HuH-7 (cell line): Measurements from ENCODE around the gene TNFRSF4.
"Not testable (repeated sequence)": the region's sequence is repeated elsewhere in the genome, so short reads cannot be mapped to it uniquely, and the experiment has no call there.

ENCODE experiments used
- DNase-seq: peaks from one replicate; pipeline ENCODE4 v3.0.0; 2011; ENCODE audit warnings: low spot score

Gene TNFRSF4

DNA sequence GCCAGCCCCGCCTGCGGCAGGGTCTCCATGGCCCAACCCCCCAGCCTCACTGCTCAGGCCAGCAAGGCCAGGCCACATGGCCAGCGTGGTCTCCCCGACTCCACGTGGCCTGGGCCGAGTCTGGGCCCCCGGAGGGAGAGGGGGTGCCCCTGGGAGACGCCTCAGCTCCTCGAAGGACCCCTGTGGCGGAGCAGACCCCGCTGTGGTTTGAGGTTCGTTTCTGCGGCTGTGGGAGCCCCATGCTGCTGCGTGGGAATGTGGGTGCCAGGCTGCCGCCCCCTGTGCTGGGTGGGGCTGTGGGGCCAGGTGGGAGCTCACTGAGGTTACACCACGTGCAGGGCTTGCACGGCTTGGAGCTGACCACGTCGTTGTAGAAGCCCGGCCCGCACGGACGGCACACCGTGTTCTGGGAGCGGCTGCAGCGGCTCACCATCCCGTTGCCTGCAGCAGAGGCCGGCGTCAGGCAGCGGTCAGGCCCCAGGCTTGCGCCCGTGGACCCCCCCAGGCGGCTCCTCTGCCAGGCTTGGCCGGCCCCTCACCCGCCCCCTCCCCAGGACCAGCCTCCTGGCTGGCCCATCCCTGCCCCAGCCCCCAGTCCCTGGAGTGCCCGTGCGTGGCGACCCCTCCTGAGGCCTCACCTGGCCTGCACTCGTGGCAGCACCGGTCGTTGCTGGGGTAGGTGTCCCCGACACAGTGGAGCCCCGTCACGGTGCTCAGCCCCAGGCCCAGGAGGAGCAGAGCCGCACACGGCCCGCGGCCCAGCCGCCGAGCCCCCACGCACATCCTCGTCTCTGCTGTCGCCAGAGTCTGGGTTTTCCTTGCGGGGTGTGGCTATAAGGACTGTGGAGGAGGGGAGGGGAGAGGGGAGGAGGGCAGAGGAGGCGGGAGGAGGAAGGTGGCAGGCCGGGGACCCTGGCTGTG is at the start of gene TNFRSF4:
TNFRSF4 (minus strand) TSS at position 809 of the 921 bp plus-strand sequence; CDS start at position 783, 26 bp downstream.
- no peak for DNase-seq

DNA sequence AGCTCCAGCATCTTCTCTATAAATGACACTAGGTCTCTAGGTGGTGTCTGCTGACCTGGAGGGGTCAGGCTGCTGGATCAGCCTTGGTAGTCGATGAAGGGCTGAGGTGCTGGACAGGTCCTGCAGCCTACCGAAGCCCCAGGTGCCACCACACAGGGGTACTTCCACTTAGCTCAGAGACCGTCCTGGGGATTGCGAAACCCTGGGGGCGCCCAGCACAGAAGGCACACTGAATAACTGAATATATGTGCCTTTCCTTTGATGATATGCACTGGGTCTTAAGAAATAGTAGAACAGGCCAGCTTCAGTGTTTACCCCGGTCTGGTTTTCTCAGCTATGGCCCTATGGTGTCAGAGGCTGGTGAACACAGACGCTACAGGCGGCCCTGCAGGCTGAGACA is 48.8 kb upstream of the TNFRSF4 start:
- no peak for DNase-seq

DNA sequence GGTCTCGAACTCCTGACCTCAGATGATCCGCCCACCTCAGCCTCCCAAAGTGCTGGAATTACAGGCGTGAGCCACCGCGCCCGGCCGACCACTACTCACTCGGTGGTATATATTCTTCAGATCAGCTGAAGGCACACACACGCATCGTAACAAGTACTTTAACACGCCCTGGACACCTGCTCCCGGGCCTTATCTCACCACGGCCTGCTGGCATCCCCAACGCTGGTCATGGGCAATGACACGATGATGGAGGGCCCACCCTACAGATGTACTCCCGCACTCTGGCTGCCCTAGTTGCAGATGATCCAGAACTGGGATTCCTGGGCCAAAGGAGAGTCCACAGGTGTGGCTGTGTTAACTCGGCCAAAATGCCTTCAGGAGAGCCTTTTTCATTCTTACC is 48.1 kb upstream of the TNFRSF4 start:
- no peak for DNase-seq

DNA sequence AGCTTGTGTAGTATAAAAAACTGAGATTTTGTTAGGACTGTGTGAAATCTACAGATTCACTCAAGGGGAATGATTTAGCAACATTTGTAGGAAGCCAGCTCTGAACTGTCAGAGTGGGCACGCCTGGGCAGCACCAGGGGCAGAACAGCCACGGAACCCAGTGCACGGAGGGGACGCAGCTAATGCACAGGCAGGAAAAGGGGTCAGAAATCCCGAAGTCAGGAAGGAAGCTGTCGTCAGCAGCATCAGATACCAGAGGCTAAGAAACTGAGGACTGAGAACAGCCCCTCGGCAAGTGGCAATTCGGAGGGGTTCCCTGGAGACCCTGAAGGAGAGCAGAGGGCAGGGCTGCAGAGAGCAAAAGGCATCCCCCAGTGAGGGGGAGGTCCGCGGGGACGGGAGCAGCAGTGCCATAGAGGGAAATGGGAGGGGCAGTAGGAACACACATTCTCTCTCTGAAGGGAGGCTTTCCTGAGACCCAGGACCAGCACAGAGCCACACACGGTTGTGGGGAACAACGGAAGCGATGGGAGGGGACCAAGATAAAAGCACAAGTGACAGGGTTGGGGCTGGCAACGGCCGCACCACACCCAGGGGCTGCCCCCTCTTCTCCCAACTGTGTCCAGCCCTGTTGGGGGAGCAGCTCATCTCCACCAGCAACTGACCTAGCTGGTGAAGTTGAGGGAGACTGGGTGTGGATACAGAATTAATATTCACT is 47.0 kb upstream of the TNFRSF4 start:
- no peak for DNase-seq

DNA sequence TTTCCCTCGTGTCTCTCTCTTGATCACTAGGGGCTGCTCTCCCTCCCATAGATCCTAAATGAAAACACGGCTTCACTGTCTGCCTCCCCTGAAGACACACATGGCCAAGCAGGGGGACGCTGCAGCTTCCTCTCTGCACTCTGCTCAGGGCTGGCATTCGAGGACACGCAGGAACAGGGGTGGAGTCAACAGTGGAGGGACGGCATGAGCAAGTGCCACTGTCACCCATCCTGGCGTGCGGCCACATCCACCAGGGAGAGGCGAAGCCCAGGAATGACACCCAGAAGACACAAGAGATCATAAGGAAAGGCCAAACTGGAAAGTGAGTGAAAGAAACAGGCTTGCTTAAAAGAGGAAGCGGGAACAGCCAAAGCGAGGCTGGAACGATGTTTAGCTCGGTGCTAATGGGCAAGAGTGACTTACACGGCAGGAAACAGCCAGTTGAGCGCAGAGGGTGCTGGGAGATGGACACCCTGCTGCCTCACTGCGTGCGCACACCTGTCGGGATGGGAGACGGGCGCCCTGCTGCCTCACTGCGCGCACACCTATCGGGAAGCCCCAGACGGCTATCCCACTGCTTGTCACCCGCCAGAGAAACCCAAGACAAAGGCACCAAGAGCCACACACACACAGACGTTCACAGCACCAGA is 46.1 kb upstream of the TNFRSF4 start:
- DNase-seq, result no peak

DNA sequence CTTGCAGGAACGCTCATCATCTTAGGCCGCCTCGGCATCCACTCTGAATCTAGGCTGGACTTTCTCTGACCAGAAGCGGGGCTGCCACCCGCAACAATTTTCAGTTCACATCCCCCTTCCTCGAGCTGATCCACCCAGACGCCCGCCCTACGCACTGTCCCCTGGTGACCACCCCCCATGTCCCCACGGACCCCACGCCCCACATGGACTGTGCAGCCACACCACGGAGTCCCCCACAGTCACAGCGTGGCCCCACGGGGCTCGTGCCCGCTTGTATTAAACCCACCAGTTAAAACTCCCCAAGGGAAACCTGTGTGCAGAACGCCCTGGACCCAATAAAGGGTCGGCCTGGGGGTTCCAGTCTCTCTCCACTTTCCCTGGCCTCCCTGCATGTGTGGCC is 45.6 kb upstream of the TNFRSF4 start:
- DNase-seq, result no peak

DNA sequence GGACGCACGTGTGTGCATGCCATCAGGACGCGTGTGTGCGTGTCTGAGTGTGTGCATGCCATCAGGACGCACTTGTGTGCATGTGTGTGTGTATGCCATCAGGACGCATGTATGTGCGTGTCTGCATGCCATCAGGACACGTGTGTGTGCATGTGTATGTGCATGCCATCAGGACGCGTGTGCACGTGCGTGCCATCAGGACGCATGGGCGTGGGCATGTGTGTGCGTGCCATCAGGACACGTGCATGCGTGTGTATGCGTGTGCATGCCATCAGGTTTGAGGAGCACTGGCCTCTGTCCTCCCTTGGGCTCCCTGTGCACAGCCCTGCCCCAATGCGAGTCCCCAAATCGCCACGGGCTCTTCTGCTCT is 45.2 kb upstream of the TNFRSF4 start:
- no peak for DNase-seq

DNA sequence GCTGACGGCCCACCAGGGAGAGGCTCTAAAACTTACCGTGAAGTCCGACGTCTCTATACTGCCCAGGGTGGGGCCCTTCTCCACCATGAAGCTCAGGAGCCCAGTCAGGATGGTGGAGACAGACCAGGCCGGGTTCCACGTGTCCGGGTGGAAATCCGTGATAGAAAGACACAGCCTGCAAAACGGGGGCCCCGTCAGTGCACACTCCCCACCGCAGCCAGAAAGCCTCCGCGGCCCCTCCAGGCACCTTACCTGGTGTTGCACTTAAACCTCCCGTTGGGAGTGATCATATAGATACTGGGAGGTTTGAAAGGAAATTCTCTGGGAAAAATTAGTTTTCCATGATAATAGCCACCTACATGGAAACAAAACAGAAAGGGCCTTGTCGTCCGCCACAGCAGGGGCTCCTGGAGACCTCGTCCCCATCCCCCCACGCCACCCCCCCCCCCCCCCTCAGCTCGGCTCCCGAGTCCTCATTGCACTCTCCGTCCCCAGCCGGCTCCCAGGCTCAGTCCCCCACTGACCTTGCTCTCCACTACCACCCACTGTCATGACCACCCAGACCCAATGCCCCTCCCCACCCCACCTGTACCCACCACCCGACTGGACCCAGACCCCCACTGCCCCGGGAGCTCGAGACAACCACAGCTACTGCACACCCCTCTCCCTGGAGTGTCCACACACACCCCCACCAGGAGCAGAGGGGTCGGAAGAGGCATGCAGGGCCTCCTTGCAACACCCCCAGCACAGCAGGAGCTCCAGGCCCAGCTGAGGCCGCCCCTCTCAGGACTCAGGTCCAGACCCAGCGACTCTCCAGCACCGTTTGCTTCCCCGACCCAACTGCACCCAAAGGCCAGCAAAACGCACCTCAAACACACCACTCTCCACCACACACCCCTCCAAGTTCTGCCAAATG is 43.3 kb upstream of the TNFRSF4 start:
- DNase-seq, result no peak

DNA sequence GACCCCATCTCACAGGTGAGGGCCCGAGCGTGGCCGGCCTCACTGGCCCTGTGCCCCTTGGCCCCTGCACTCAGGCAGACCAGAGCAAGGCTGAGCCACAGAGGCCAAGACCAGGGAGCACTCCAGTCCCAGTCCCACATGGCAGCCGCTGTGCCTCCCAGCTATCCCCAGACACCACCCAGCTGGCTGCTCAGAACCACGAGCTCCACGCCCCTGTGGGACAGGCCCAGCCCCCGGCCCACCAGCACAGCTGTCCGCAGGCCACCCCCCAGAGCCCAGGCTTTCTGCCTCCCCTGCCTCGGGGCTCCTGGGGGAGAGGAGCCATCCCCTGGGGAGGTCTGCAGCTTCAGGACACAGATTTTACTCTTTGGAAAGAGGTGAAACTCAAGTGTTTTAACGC is 41.7 kb upstream of the TNFRSF4 start:
- DNase-seq, result no peak

DNA sequence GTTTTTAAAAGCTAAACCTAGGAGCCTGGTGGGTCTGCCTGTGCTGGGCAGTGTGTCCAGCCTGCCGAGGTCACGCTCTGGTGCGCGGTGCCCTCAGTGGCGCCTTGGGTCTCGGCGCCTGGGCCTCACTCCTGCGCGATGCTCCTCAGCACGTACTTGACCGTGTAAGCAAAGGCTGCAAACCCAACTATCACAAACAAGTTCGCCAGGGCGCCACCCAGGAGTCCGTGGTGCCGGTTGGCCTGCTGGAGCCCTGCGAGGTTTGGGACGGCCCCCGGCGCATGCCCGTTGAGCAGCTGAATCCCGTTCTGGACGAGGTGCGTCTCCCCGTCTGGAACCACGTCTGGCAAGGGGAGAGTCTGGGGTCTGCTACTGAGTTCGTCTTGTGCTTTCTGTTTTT is 41.1 kb upstream of the TNFRSF4 start:
- no peak for DNase-seq

DNA sequence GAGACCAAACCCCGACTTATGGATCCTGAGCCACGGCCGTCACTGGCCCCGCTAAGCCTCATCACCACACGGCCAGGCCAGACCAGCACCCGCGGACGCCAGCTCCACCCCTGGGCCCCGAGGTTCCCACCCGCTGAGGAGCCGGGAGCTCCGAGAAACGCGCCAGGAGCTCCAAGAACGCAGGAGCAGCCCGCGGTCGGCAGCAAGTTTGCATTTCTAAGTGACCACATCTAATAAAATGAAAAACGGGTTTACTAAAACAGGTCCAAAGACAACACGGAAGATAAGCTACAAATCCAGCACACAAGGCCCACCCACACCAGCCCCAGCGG is 40.7 kb upstream of the TNFRSF4 start:
- DNase-seq, result no peak

DNA sequence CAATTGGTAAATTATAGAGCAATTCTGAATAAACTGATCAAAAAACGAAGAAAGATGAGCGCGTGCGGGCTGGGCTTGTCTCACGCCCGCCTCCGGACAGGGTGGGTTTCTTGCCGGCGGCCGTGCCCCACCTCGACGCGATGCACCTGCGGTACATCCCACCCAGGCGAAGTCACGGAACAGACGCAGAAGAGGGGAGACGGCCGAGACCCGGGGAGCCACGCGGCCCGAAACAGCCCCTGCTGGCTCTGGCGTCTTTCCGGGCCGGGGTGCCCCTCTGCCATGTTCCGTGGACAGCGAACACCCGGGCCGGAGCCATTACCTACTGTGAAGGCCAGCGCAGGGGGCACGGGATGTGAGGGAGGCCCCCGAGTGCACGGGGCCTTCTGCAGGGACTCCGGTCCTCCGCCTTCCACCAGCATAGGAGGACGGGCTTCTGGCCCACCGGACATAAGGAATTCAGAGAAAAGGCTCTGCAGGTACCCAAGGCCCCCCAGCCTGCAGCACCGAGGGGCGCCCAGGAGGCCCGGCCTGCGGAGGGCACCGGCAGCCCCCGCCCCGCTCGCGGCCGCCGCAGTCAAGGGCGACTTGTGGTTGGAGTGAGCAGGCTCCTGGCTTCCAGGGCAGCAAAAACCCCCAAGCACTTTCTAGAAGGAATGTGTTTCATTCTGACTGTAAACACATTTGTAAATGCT is 40.2 kb upstream of the TNFRSF4 start:
- DNase-seq, result no peak

DNA sequence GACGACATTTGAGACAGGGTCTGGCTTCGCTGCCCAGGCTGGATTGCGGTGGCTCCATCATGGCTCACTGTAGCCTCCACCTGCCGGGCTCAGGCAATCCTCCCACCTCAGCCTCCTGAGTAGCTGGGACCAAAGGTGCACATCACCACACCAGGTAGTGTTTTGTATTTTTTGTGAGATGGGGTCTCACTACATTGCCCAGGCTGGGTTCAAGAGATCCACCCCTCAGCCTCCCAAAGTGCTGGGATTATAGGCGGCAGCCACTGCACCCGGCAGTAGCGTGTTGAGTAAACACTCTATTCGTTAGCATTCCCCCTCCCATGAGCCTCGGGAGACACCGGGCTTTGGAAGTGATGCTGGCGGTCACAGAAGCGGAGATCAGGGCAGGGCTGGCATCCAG is 39.4 kb upstream of the TNFRSF4 start:
- no peak for DNase-seq

DNA sequence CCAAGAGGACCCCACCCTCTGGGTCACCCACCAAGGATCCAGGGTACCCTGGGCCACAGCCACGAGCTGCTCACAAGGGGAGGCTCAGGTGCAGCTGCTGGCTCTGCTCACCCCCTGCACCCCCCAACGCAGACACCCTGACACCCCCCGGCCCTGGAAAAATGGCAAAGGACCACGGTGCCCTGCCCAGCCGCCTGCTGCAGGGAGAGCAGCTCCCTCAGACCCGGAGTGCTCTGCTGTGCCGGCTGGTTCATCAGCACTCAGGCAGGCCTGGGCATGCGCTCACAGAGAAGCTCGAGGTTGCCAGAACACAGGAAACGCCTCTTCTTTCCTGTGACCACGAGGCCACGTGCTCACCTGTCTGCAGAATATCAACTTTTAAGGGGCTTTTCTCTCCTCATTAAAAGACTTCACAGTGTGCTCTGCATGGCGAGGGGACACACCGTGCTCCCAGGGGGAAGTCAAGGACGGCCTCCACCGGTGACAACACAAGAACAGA is 36.9 kb upstream of the TNFRSF4 start:
- no peak for DNase-seq

DNA sequence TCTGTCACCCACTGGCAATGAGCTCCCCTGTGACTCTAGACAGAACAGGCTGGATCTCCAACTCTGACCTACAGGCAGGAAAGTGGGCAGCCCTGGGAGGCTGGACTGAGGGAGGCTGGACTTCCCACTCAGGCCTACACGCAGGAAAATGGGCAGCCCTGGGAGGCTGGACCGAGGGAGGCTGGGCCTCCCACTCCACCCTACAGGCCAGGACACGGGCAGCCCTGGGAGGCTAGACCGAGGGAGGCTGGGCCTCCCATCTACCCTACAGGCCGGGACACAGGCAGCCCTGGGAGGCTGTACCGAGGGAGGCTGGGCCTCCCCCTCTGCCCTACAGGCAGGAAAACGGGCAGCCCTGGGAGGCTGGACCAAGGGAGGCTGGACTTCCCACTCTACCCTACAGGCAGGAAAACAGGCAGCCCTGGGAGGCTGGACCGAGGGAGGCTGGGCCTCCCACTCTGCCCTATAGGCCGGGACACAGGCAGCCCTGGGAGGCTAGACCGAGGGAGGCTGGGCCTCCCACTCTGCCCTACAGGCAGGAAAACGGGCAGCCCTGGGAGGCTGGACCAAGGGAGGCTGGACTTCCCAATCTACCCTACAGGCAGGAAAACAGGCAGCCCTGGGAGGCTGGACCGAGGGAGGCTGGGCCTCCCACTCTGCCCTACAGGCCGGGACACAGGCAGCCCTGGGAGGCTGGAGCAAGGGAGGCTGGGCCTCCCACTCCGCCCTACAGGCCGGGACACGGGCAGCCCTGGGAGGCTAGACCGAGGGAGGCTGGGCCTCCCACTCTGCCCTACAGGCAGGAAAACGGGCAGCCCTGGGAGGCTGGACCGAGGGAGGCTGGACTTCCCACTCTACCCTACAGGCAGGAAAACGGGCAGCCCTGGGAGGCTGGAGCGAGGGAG is 34.3 kb upstream of the TNFRSF4 start:
- not testable (repeated sequence) for DNase-seq

DNA sequence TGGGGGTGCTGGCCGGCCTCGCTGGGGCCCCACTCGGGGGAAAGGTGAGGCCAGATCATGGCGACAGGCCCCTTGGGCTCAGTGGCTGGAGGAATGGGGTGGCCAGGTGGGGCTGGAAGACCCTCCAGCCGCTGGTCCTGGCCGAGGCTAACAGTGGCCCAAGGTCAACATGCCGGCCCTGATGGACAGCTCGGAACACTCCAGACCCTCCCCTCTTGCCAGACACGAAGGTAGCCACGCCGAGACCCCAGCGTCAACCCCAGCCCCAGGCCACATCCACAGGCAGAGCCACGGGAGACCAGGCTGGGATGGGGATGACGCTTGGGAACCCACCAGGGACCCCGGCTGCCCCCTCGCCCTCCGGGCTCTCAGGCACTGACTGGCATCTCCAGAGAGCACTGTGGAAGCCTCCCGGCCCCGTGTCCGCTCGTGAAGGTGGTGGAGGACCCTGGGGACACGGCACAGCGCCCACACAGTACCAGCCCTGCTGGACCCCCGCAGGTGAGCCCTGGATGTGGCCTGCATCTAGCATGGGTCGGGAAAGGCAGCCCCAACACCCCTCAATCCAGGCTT is 33.5 kb upstream of the TNFRSF4 start:
- no peak for DNase-seq

DNA sequence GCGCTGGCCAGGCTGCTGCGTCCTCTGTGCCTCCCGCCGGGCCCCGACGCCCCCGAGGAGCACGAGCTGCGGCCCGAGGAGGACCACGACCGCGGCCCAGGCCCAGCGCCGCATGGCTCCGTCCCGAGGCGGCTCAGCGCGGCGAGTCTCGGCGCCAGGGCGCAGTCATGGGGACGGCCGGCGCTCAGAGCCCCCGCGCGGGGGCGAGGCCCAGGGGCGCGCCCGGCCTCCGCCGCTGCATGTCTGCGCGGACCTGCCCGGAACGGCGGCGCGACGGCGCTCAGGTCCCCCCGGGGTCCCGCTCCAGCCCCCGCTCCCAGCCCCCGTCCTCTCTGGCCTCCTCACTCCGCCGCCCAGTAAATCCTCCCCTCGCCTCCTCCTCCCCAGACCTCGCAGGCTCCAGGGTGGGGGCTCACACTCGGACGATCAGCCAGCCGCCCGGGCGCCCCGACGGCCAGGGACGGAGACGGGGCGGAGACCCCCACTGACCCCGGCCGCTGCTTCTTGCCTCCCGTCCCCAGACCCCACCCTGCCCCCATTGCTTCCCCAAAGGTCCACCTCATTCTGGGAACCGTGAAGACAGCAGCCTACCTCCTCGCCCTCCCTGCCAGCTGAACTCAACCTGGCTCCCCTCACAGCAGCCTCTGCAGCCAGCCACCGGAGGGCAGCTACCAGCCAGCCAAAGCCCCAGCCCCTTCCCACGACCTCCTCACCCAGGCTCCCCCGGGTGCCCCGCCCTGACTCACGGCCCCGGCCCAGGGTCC is 32.8 kb upstream of the TNFRSF4 start, which contains the start of gene C1QTNF12:
C1QTNF12 (minus strand) TSS at position 146 of the 764 bp plus-strand sequence; CDS start at position 114, 32 bp downstream.
- DNase-seq, result no peak

DNA sequence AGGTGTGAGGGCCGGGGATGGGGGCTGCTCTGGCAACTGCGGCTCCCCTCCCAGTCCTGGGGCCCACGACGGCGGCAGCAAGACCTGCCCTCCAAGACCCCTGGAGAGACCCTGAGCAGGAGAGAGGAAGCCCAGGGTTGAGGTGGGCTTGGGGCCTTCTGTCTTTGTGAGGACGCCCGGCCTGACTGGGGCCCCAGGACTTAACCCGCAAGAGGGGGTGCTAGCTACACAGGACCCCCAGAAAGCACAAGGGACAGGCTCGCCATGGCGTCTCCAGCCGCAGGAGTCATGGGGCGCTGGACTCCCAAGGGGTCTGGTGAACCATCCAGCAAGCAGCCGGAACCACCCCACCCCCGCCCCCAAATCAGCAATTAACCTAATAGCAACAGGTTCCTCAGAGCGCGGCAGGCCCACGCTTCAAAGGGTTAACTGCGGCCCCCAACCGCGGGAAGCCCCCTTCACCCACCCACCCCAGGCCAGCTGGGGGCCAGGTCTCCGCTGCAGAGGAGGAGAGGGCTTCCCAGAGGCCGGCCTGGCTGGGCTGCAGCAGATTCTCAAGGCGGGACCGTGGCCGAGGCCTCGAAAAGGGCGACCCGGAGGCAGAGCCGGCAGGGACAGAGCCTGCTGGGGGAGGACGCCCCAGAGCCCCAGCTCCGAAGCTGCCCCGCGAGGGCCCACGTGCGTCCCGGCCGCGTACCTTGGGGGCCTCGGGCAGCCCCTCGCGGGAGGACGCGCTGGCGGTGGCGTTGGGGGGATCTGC is 32.0 kb upstream of the TNFRSF4 start:
- no peak for DNase-seq
